ENCODE results near the gene LTA. TPM values are rescaled to one million over a fixed set of nuclear protein-coding genes. Genes with fewer than 3 reads are reported as not detected.

LTA gene
- total RNA-seq, 1 experiment from 2014 or later: 1.1 TPM

- Histone ChIP-seq H3K36me3 (ENCODE audit: control insufficient read depth in 1 of 2, insufficient read depth in 2 of 2, low read length in 2 of 2) (no peaks in the 10 kb centered on the region), H4K20me1 (ENCODE audit: insufficient read depth) (no peaks in the 10 kb centered on the region), H3K9me3 (ENCODE audit: control insufficient read depth in 1 of 2, insufficient read depth in 1 of 2, low read depth in 1 of 2, low read length in 2 of 2) (no peaks in the 10 kb centered on the region), H3K27me3 (ENCODE audit: insufficient read depth, low read length) (no peaks in the 10 kb centered on the region), H3K79me2 (ENCODE audit: insufficient read depth, low read length) (no peaks in the 10 kb centered on the region), H3K9ac (ENCODE audit: low read length) (no peak overlapping the region), H3K9me2 (ENCODE audit: insufficient read depth) (no peaks in the 10 kb centered on the region), H3K4me1 (ENCODE audit: control insufficient read depth in 1 of 2, insufficient read depth in 2 of 2, low read length in 2 of 2) (peaks cover 4 to 18% of the 10 kb centered on the region in 2 experiments; a peak in 2 of 4 replicates), H3K4me2 (ENCODE audit: low read length) (no peak overlapping the region), H3K27ac (ENCODE audit: low read depth, low read length) (no peak overlapping the region), H3K4me3 (replicated peaks in 1 of 2; ENCODE audit: low read depth in 1 of 2, low read length in 2 of 2) (no peak overlapping the region), H2AFZ (ENCODE audit: low read depth, low read length, poor library complexity, severe bottlenecking) (no peak overlapping the region)
- intact Hi-C loops (cut with micrococcal nuclease): no loop called here
- DNase-seq (ENCODE audit: low read depth, low spot score): no peak
- no peak for ATAC-seq
- POLR2A ChIA-PET: no interaction called here
- CTCF ChIA-PET: interaction anchor here (0.7 kb wide), 1 partner anchor 26 kb away, joined by 3 read pairs; no protein-coding TSS in a partner anchor
- BruUV-seq (replicated peaks): no TSS peak
- TF ChIP-seq, protein P1, sequence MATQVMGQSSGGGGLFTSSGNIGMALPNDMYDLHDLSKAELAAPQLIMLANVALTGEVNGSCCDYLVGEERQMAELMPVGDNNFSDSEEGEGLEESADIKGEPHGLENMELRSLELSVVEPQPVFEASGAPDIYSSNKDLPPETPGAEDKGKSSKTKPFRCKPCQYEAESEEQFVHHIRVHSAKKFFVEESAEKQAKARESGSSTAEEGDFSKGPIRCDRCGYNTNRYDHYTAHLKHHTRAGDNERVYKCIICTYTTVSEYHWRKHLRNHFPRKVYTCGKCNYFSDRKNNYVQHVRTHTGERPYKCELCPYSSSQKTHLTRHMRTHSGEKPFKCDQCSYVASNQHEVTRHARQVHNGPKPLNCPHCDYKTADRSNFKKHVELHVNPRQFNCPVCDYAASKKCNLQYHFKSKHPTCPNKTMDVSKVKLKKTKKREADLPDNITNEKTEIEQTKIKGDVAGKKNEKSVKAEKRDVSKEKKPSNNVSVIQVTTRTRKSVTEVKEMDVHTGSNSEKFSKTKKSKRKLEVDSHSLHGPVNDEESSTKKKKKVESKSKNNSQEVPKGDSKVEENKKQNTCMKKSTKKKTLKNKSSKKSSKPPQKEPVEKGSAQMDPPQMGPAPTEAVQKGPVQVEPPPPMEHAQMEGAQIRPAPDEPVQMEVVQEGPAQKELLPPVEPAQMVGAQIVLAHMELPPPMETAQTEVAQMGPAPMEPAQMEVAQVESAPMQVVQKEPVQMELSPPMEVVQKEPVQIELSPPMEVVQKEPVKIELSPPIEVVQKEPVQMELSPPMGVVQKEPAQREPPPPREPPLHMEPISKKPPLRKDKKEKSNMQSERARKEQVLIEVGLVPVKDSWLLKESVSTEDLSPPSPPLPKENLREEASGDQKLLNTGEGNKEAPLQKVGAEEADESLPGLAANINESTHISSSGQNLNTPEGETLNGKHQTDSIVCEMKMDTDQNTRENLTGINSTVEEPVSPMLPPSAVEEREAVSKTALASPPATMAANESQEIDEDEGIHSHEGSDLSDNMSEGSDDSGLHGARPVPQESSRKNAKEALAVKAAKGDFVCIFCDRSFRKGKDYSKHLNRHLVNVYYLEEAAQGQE (IDR thresholded peaks at IDR 0.05; ENCODE audit: low read depth): no peak
- no peak for TF ChIP-seq SP1 (IDR thresholded peaks at IDR 0.05; ENCODE audit: low read depth)
- TF ChIP-seq ZNF274 (IDR thresholded peaks at IDR 0.05; ENCODE audit: low read depth, low read length): no peak
- no peak for TF ChIP-seq TCF7L2 (IDR thresholded peaks at IDR 0.05; ENCODE audit: borderline replicate concordance, extremely low read depth, insufficient read depth, insufficient read length)
- TF ChIP-seq JUND (IDR thresholded peaks at IDR 0.05): no peak
- TF ChIP-seq SIN3A (IDR thresholded peaks at IDR 0.05; ENCODE audit: low read depth): no peak
- TF ChIP-seq POLR2AphosphoS5 (IDR thresholded peaks at IDR 0.05; ENCODE audit: low read depth, low read length): no peak
- no peak for TF ChIP-seq CBX3 (IDR thresholded peaks at IDR 0.05; ENCODE audit: low read depth)
- TF ChIP-seq EZH2phosphoT487 (IDR thresholded peaks at IDR 0.05; ENCODE audit: borderline replicate concordance): no peak
- no peak for TF ChIP-seq SRF (IDR thresholded peaks at IDR 0.05; ENCODE audit: low read depth)
- no peak for TF ChIP-seq CEBPB (IDR thresholded peaks at IDR 0.05; ENCODE audit: low read depth)
- no peak for TF ChIP-seq YY1 (IDR thresholded peaks at IDR 0.05; ENCODE audit: extremely low read depth, insufficient replicate concordance, low read depth, low read length)
- TF ChIP-seq EZH2 (IDR thresholded peaks at IDR 0.05): no peak
- RAD21 ChIA-PET (ENCODE audit: low non-redundant PET in 1 of 2, low total read pairs in 2 of 2, uncharacterized antibody in 2 of 2, unreplicated experiment in 2 of 2): no interaction called here
These were observed 6.4 kb downstream of the LTA start for GRCh38 chr6:31578184-31579118.
